SW 1271 (cell line): Measurements from ENCODE around the gene LPIN3.

Experiments used
- DNase-seq, 2 experiments: peaks; one replicate each; lab custom pipeline; 2025; lab: John Stamatoyannopoulos, UW

The LPIN3 gene

GRCh38 chr20:41349943-41350342, 9.3 kb downstream of the LPIN3 start:
- no peak for DNase-seq

GRCh38 chr20:41350408-41350962, 9.9 kb downstream of the LPIN3 start:
- DNase-seq, result no peak

- no peak for DNase-seq
Measured at GRCh38 chr20:41352106-41352505, 11.5 kb downstream of the LPIN3 start.

- no peak for DNase-seq
Measured at GRCh38 chr20:41352666-41353065, 12.0 kb downstream of the LPIN3 start.

GRCh38 chr20:41353530-41353929, 12.9 kb downstream of the LPIN3 start:
- no peak for DNase-seq

GRCh38 chr20:41355192-41355591, 14.6 kb downstream of the LPIN3 start:
- no peak for DNase-seq

GRCh38 chr20:41355598-41356203, 15.1 kb downstream of the LPIN3 start:
- no peak for DNase-seq

GRCh38 chr20:41356951-41357350, 16.3 kb downstream of the LPIN3 start:
- DNase-seq, result no peak

DNA sequence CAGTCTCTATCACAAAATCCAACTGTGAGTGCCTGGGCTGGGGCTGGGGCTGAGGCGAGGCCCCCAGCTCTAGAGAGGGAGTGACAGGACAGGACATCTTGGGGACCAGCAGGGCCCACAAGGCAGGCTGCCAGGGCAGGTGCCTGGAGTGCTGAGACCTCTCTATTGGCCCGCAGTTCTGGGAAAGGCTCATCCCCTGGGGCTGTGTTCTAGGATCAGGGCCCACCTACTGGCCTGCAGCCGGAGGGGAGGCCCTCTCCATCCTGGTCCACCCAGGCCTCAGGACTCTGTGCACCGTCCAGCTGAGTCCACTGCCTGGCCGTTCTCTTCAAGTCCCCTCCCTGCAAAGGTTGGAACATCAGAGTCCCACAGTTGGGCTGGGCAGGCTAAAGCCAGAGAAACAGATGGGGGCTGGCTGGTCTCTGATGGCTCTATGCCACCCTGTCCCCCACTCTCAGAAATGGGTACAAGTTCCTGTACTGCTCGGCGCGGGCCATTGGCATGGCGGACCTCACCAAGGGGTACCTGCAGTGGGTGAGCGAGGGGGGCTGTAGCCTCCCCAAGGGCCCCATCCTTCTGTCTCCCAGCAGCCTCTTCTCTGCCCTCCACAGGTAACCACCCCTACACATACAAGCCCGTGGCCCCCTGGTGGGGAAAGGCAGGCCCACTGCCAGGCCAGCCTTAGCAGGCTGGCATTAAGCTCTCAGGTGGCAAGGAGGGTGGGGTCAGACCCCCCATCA, 17.0 kb downstream of the LPIN3 start:
- DNase-seq, result no peak

DNA sequence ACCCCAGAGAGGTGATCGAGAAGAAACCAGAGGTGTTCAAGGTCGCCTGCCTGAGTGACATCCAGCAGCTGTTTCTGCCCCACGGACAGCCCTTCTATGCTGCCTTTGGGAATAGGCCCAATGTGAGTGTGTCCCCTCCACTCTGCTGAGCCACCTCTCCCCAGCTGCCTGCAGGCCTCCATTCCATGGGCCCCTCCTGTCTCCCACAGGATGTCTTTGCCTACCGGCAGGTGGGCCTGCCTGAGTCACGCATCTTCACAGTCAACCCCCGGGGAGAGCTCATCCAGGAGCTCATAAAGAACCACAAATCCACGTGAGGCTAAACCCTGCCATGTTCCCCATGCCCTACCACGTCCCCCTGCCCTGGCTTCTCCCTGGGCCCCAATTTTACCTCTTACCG, 17.6 kb downstream of the LPIN3 start:
- DNase-seq, result no peak

GRCh38 chr20:41358717-41359116, 18.1 kb downstream of the LPIN3 start:
- no peak for DNase-seq

GRCh38 chr20:41359541-41360011, 19.0 kb downstream of the LPIN3 start:
- no peak for DNase-seq

- DNase-seq, result no peak
Measured at GRCh38 chr20:41360831-41361756, 20.5 kb downstream of the LPIN3 start.

DNA sequence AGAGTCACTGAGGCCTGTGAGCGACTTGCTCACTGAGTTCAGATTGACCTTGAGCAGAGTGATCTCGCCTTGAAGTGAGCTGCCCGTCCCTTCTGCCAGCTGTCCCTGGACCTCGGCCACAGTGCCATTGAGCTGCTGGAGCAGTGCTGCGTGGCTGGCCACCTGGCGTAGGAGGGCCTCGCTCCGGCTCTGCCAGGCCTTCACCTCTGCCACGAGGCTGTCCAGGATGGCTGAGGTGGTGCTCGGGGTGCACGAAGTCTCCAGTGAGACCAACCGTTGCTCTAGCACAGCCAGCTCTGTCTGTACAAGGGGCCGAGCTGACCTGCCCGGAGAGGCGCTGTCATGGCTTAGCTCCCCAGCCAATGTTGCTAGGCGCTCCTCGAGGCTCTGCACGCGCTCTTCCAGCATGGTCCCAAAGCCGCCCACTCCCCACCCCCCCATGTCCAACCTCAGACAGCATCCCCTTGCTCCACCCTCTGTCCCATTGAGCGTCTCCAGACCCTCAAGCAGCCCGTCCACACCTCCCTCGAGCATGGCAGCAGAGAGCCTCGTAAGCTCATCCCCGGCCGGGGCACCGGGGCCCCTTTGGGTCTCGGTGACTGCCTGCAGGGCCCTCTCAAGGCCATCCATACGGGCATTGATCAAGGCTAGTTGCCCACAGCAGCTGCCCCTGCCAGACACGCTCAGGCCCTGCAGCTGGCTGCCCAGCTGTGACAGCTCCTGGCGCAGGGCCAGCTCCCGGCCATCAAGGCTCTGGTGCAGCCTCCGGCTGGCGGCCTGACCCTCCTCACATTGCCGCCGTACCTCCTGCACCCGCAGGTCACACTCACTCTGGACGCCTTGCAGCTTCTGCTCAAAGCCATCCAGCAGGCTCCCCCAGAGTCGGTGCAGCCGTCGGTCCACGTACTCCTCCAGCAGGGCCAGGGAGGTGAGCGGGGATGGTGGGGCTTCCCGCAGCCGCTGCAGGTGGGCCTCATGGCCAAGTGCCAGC, 21.4 kb downstream of the LPIN3 start:
- DNase-seq, result no peak

DNA sequence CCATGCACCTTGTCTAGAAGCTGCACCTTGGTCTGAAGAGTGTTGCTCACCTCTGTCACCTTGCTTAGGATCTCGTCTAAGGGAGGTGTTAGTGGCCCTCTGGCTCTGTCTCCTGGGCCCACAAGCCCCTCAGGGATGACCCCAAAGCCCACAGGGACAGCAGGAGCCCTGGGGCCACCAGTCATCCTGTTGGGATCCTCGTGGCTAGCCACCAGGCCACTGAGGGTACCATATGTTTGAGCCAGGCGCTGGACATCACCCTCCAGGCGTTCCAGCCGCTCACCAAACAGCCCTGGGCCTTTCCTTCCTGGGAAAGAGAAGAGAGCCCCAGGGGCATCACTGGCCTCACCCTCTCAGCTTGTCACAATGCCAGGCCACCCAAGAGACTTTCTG, 22.1 kb downstream of the LPIN3 start:
- DNase-seq, result no peak

DNA sequence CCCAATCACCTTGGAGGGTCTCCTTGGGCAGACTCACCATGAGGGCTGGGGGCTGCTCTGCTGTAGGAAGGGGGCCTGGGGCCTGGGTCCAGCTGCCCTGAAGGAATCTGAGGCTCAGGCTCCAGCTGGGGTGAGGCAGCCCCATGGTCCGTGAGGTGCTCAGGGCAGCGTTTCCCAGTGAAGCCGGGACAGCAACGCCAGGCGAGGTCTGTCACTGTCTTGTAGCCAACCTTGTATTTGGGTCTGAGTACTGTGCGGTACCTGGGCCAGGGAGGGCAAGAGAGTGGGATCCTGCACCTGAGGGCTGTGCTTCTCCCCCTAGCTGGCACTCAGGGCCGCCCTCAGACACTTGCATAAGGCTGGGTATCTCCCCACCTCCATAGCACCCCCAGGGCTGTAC, 23.0 kb downstream of the LPIN3 start:
- no peak for DNase-seq

DNA sequence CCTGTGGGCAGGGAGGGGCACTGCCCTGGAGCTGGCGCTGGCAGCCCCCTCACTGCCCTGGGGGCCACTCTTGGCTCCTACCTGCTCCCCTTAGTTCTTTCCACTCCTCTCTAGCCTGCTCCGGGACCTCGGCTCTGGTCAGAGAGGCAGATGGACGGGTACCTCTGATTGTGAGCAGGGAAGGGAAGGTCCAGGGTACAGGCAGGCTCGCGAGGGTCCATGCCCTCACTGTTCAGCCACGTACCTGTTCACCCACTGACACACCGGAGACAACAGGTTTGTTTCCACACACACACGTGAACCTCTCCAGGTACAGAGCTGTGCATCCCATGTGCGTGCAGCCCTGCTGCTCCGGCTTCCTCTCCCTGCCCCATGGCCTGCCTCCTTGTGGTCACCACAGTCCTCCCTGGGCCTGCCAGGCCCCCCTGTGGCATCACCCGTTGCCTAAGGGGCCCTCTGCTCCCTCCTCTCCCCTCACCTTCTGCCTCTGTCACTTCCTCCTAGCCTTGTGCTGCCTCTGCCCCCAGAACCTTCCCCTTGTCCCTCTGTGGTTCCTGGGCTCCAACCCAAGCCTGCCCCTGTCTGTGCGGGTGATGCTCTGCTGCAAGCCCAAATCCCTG, 23.7 kb downstream of the LPIN3 start:
- no peak for DNase-seq

- DNase-seq, result no peak
Measured at GRCh38 chr20:41364967-41365765, 24.5 kb downstream of the LPIN3 start.

DNA sequence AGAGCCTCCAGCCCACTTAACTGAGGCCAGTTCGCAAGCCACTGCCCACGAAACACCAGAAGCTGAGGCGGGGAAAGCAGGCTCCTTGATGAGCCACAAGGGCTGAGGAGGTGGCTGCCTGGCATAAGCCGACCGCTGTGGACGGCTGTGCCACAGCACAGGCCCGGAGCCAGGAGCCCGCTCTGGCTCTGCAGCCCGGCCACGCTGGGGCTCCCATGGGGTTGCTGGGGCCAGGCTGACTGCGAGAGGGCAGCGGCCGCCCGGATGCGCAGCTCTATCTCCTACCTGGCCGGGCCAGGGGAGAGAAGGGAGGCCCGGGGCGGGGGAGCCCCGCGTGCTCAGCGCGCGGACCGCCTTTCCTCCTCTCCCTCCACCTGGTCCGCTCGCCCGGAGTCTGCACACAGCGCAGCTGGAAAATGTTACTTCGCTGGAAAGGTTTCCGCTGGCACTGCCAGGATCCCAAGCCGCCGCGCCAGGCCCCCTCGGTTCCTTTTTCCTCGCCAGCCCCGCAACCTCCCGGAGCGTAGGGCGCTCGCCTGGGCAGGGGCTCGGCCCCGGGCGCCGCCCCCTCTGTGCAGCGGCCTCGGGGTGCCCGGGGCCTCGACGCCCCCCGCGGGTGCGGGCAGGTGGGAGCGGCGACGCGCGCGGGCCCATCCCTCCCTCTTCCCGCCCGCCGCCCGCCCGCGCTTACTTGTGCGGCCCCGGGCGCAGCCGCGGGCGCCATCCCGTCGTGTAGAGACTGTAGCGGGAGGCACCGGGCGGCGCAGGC, 25.3 kb downstream of the LPIN3 start:
- no peak for DNase-seq
